LNCAP (cell line): ENCODE data around the gene PHF19.

Experiments
- CTCF ChIP-seq: fragments of 450-650 bp; IDR thresholded peaks from 2 replicates; pipeline ENCODE4 v1.5.1; 2017; ENCODE audit warnings: mild to moderate bottlenecking

PHF19 gene

GRCh38 chr9:120886490-120886967, 9.5 kb upstream of the PHF19 start:
- TF ChIP-seq CTCF, result no peak

GRCh38 chr9:120885958-120886357, 9.0 kb upstream of the PHF19 start:
- TF ChIP-seq CTCF, result no peak

DNA sequence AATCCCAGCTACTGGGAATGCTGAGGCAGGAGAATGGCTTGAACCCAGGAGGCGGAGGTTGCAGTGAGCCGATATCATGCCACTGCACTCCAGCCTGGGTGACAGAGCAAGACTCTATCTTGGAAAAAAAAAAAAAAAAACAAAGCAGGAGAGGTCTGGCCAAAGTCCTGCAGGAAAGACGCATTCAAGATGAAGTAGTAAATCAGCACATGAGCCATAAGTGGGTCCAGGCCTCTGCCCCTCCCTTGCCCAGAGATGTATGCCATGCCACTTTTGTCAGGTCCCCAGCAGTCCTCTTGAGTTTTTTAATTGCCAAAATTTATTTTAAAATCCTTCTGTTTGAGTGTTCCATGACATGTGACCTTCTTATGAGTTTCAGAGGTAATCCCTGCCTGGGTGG, 8.5 kb upstream of the PHF19 start:
- TF ChIP-seq CTCF, result no peak

- TF ChIP-seq CTCF, result no peak
Observed at GRCh38 chr9:120883608-120883996, 6.6 kb upstream of the PHF19 start.

- no peak for TF ChIP-seq CTCF
Observed at GRCh38 chr9:120882935-120883607, 6.1 kb upstream of the PHF19 start.

DNA sequence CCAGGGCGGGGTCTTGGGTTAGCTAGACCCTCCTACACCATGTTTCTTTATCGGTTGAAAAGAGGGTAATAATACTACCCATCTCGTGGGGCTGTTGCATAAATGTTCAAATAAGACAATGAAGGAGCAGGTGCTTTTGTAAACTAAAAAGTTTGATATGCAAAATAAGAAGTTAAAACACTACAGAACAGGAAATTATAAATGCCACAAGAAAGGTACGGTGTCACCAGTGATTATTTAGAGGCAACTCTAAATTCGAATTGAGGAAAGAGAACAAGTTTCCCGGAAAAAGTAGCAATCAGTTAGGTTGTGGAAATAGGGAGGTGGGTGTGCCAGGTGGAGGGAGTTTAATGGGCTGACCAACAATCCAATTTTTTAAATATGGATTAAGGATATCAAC, 2.5 kb upstream of the PHF19 start:
- TF ChIP-seq CTCF, result no peak

DNA sequence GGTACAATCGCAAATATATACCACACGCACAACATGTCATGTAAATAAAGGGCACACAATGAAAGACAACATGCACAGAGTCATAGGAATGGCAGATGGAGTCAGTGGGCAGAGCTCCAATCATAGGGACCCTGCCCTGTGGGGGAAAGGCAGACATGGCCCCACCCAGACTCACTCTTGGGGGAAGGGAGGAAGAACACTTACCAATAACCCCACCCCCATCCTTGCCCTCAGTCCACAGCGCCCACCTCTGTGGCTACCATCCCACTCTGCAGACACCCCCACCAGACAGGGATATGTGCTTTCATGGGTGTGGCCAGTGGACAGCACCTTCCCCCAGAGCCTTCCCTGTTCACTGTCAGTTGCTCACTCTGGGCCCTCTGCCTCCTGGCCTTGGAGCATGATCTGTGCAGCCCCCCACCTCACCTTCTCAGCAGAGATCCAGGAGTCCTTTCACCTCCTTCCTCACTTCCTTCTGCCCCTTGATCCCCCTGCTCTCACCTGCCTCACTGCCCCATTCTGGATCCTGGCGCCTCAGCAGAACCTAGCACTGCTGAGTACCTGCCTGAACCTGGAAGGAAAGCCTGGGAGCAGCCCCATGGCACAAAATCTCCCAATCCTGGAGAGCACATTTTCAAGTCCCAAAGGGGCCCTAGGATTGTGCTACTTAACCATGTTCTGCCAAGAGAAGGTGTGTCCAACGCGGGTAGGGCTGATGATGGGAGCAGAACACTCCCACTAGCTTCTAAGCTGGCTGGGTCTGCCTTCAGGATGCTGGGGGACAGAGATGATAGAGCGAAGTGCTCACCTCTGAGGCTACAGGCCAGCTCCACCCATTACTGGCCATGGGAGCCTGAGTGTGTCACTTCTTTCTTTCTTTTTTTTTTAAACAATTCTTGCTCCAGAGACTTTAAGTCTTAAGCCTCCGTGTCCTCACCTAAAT, 1.5 kb upstream of the PHF19 start:
- TF ChIP-seq CTCF, result no peak
